Thyroid gland (tissue), 4 donors: ENCODE measurements around the gene DRC3. TPM values are rescaled to one million over a fixed set of nuclear protein-coding genes. Genes with fewer than 3 reads are reported as not detected.

Experiments used
- DNase-seq, 2 donors: peaks; one replicate each; pipeline ENCODE4 v3.0.0-alpha.2; 2019
- H3K27ac ChIP-seq, 3 donors: fragments of 200-600 bp; sonication (generic); 1 replicate in 2 of 3; 2 replicates in 1 of 3; pipeline ENCODE4 v1.5.1; 2016 to 2019; ENCODE audit warnings: mild to moderate bottlenecking in 1 of 3, moderate library complexity in 1 of 3
- H3K27me3 ChIP-seq: fragments of 200-600 bp; sonication (generic); one replicate; pipeline ENCODE4 v1.5.1; 2019
- H3K36me3 ChIP-seq, 2 donors: fragments of 200-600 bp; sonication (generic); one replicate each; pipeline ENCODE4 v1.5.1; 2016 to 2019
- H3K4me1 ChIP-seq, 2 donors: fragments of 200-600 bp; sonication (generic); one replicate each; pipeline ENCODE4 v1.5.1; 2017 to 2019
- H3K4me3 ChIP-seq, 3 donors: fragments of 200-600 bp; sonication (generic); replicated peaks in 1 of 3; 1 replicate in 2 of 3; 2 replicates in 1 of 3; pipeline ENCODE4 v1.5.1; 2016; ENCODE audit warnings: mild to moderate bottlenecking in 1 of 3
- H3K9me3 ChIP-seq: fragments of 200-600 bp; sonication (generic); one replicate; pipeline ENCODE4 v1.5.1; 2017
- CTCF ChIP-seq, 6 experiments: fragments of 200-600 bp in 3 of 6; fragments of 450-650 bp in 3 of 6; sonication (generic) in 3 of 6; IDR thresholded peaks; one replicate each; pipeline ENCODE4 v1.5.1; 2016 to 2019; ENCODE audit warnings: antibody characterized with exemption in 6 of 6, mild to moderate bottlenecking in 2 of 6, inconsistent platforms in 1 of 6, moderate library complexity in 1 of 6
- POLR2A ChIP-seq, 2 donors: fragments of 450-650 bp; IDR thresholded peaks; one replicate each; pipeline ENCODE4 v1.6.1; 2017; ENCODE audit warnings: antibody characterized with exemption in 2 of 2, mild to moderate bottlenecking in 2 of 2, moderate library complexity in 1 of 2
- WGBS, 2 donors: methylation state at CpG; one replicate each; pipeline ENCODE4 v1.1.5; 2017; 5-methylcytosine and 5-hydroxymethylcytosine counted together
- intact Hi-C: fragments of 100-400 bp; cut with DNase I; formaldehyde crosslinking; loops from one replicate; pipeline ENCODE4 v1.15.1; 2023
- total RNA-seq, 4 donors: library from RNA; depleted of rRNA; stranded (reverse); fragments of >200 nt; gene quantifications; one replicate each; pipeline ENCODE4 v1.2.3, GENCODE V29; 2016

The DRC3 gene
- total RNA-seq, 4 donors from 2014 or later = 18.5 to 28.7 (median 23.4) TPM

- WGBS, 2 donors = 87 to 89% methylated on average over 4 of the region's 4 CpGs
- Histone ChIP-seq H3K9me3 (no peaks in the 10 kb centered on the region), H3K4me1 (peaks cover 33 to 39% of the 10 kb centered on the region in 2 donors), H3K27ac (peak overlapping the region in 1 of 3 donors; percentile 23), H3K27me3 (no peaks in the 10 kb centered on the region), H3K36me3 (no peaks in the 10 kb centered on the region), H3K4me3 (no peak overlapping the region)
- no peak for DNase-seq
- intact Hi-C loops = no loop called here
- TF ChIP-seq POLR2A (IDR thresholded peaks at IDR 0.05) = no peak
- TF ChIP-seq CTCF (IDR thresholded peaks at IDR 0.05) = no peak
These were observed 8.0 kb upstream of the DRC3 start for GRCh38 chr17:17964710-17965109.

- intact Hi-C loops = no loop called here
- Histone ChIP-seq H3K27ac (peak overlapping the region in 1 of 3 donors; percentile 23), H3K4me3 (no peak overlapping the region), H3K9me3 (no peaks in the 10 kb centered on the region), H3K36me3 (no peaks in the 10 kb centered on the region), H3K27me3 (no peaks in the 10 kb centered on the region), H3K4me1 (peaks cover 33 to 39% of the 10 kb centered on the region in 2 donors)
- TF ChIP-seq CTCF (IDR thresholded peaks at IDR 0.05) = no peak
- no peak for TF ChIP-seq POLR2A (IDR thresholded peaks at IDR 0.05)
- 64 to 69% methylated on average over 2 of the region's 2 CpGs for WGBS, 2 donors
- DNase-seq = no peak
These were observed 7.4 kb upstream of the DRC3 start for GRCh38 chr17:17965152-17965721.

- no peaks in the 10 kb centered on the region for H3K9me3 ChIP-seq
- TF ChIP-seq CTCF (IDR thresholded peaks at IDR 0.05) (no peak), POLR2A (IDR thresholded peaks at IDR 0.05) (no peak)
- H3K27ac ChIP-seq = no peak overlapping the region
- DNase-seq = no peak
- H3K27me3 ChIP-seq = no peaks in the 10 kb centered on the region
- WGBS, 2 donors = 83 to 89% methylated on average over 3 of the region's 3 CpGs
- intact Hi-C loops = no loop called here
- no peak overlapping the region for H3K4me3 ChIP-seq
- no peaks in the 10 kb centered on the region for H3K36me3 ChIP-seq
- H3K4me1 ChIP-seq = peaks cover 33 to 40% of the 10 kb centered on the region in 2 donors
These were observed 6.3 kb upstream of the DRC3 start for GRCh38 chr17:17966399-17966798.

GRCh38 chr17:17970699-17971430 is 1.8 kb upstream of the DRC3 start:
- H3K9me3 ChIP-seq = no peaks in the 10 kb centered on the region
- no peaks in the 10 kb centered on the region for H3K27me3 ChIP-seq
- H3K27ac ChIP-seq = peak overlapping the region; percentile 60 to 86 (median 75)
- TF ChIP-seq CTCF (IDR thresholded peaks at IDR 0.05) (no peak), POLR2A (IDR thresholded peaks at IDR 0.05) (peak in 1 of 2 donors; percentile 34)
- peaks cover 34 to 38% of the 10 kb centered on the region in 2 donors for H3K4me1 ChIP-seq
- WGBS, 2 donors = 4 to 19% methylated on average over 1 of the region's 1 CpG
- intact Hi-C loops = loop anchor here (10.0 kb wide), 2 partner anchors 64 to 66 kb away; partner anchors contain the start of genes ATPAF2 and GID4
- peak in 1 of 2 donors; percentile 15 for DNase-seq
- no peaks in the 10 kb centered on the region for H3K36me3 ChIP-seq
- peak overlapping the region in 2 of 3 donors; percentile 79 to 85 for H3K4me3 ChIP-seq
